Epithelial cell of proximal tubule (primary cell): ENCODE measurements around the gene CUBN. TPM values are rescaled to one million over a fixed set of nuclear protein-coding genes. Genes with fewer than 3 reads are reported as not detected.
A peak's percentile ranks its signal among the peaks of the same experiment; 100 is the strongest.

Experiments
- DNase-seq: peaks from one replicate; pipeline ENCODE4 v3.0.0-alpha.2; 2011; ENCODE audit warnings: low read depth
- H3K4me3 ChIP-seq: 2 replicates; pipeline ENCODE4 v1.5.1; 2011; ENCODE audit warnings: low read depth, mild to moderate bottlenecking, low read length
- CTCF ChIP-seq: conservative IDR thresholded peaks from 2 replicates; pipeline ENCODE4 v1.5.1; 2012; ENCODE audit warnings: low read depth, mild to moderate bottlenecking, low read length
- total RNA-seq: library from RNA; depleted of rRNA; stranded (reverse); fragments of >200 nt; gene quantifications from 2 replicates; pipeline ENCODE4 v1.2.3, GENCODE V29; 2015

CUBN gene
- total RNA-seq, 1 donor from 2014 or later = 0.17 TPM

- TF ChIP-seq CTCF = no peak
- no peak overlapping the region for H3K4me3 ChIP-seq
- no peak for DNase-seq
Observed at GRCh38 chr10:16991011-16991410, 138.6 kb downstream of the CUBN start.

DNA sequence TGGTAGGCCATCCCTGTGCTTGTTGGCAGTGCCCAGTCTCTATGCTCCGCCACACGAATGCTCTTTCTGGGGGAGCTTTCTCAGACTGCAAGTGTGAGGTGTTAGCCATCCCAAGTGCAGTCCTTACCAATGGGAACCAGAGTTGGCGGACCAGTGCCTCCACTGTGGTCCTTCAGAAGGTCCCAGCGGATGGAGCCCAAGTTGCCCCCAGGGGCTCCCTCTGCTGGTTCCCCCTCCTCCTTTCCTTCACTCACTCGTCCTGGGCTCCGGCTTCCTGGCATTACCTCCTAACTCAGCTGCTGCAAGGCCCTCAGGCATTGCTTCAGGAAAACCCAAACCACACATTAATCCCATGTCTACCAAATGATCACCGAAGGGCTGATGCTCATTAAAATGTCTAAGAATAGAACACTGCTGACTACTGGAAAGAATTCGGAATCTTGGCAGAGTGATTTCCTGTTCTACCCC, 139.8 kb downstream of the CUBN start:
- no peak for TF ChIP-seq CTCF
- no peak for DNase-seq
- H3K4me3 ChIP-seq = no peak overlapping the region

- no peak overlapping the region for H3K4me3 ChIP-seq
- no peak for DNase-seq
- TF ChIP-seq CTCF = no peak
Observed at GRCh38 chr10:16988900-16989299, 140.7 kb downstream of the CUBN start.

DNA sequence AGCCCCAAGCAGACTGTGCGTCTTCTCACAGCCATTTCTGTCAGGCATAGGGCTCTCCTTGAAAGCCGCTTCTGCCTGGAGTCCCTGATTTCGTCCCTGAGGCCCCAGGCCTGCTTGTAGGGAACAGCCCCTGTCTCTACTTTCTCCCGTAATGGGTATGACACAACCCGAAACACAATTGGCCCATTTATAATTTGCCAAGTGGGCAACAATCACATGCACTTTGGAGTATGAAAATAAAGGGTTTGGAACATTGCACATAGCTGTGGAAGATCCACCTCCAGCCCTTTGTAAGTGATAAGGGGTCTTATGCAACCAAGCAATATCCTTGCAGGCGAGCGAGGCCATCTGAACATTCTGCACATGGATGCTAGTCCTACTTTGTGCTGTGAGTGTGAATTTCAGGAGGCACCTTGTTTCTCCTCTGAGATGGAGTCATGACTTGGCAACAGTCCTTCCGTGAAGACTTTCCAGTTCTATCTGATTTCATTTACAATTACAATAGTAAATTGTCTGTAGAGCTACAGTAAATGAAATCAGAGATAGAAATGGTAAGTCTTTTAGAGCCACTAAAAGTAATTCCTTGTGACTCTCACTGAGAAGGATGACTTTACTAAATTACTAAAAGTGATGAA, 141.5 kb downstream of the CUBN start:
- DNase-seq = no peak
- H3K4me3 ChIP-seq = no peak overlapping the region
- TF ChIP-seq CTCF = no peak

GRCh38 chr10:16987206-16987621, 142.4 kb downstream of the CUBN start:
- TF ChIP-seq CTCF = no peak
- DNase-seq = peak; percentile 92
- no peak overlapping the region for H3K4me3 ChIP-seq

DNA sequence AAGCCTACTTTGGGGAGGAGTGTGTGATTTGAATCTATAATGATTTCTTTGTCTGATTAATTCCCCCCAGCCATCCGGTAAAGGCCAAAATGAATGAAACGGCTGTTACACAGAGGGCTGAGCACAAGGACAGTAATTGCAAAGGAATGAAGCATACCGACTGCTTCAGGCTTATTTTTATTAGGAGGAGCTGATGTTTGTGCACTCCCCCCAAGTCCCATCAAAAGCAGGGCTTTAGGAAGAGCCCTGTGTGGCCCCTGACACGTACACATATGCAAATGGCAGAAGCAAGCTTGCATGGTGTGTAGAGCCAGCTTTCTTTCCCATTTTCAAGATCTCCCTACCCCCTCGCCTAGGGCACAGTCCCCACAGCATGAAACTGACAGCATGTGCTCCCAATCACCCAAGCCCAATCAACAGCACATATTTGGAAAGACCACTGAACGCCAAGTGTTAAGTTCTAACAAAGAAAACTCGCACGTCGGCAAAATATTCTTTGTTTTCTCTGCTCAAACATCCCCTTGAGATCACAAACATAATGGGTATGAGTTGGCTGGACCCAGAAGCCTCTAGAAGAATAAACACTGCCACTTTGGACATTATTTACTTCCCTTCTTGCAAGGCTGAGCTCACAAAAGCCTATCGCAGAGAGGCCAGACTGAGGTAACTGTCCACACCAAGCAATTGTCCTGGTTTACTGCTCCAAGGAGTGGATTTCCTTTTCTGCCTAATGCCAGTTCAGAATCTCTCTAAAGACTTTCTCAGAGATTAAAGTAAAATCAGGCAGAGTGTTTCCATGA, 143.0 kb downstream of the CUBN start:
- DNase-seq = no peak
- no peak overlapping the region for H3K4me3 ChIP-seq
- no peak for TF ChIP-seq CTCF

DNA sequence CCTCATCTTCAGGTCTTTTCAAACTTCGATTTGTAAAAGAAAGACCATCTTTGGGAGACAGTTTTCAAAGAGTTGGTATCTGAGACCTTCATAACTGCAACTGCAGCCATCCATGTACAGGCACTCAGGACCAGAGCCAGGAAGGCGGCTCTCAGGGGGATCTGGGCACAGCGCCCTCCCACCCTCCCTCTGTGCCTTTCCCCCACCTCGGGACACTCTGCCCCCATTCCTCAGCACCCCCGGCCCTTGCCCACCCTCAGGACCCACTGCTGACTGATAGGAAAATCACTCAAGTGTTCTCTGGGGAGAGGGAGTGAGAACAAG, 143.6 kb downstream of the CUBN start:
- no peak overlapping the region for H3K4me3 ChIP-seq
- TF ChIP-seq CTCF = no peak
- DNase-seq = no peak
